HG02938 (cell line): ENCODE data around the gene OR5K4.
"Not testable (repeated sequence)": the region's sequence is repeated elsewhere in the genome, so short reads cannot be mapped to it uniquely, and the experiment has no call there.

Source experiments
- ATAC-seq: cut with Tn5 transposase; IDR thresholded peaks from one replicate; pipeline ENCODE4 v1.9.1; 2021; ENCODE audit warnings: mild to moderate bottlenecking, moderate library complexity; ENCODE audit not compliant: unreplicated experiment

OR5K4 gene

GRCh38 chr3:98371186-98371585 lies 17.5 kb downstream of the OR5K4 start:
- ATAC-seq: no peak

- ATAC-seq: no peak
Measured at GRCh38 chr3:98371853-98372252, 18.2 kb downstream of the OR5K4 start.

GRCh38 chr3:98372445-98372844 lies 18.8 kb downstream of the OR5K4 start:
- no peak for ATAC-seq

- ATAC-seq: no peak
Measured at GRCh38 chr3:98376631-98377030, 23.0 kb downstream of the OR5K4 start.

- no peak for ATAC-seq
Measured at GRCh38 chr3:98388147-98388546, 34.5 kb downstream of the OR5K4 start.

GRCh38 chr3:98390366-98390765 lies 36.7 kb downstream of the OR5K4 start, which contains the start of gene OR5K3:
TSS of gene OR5K3 (plus strand) at chr3:98390666. CDS start at chr3:98390666, 0 bp downstream.
- no peak for ATAC-seq

GRCh38 chr3:98395101-98395500 lies 41.4 kb downstream of the OR5K4 start:
- no peak for ATAC-seq

GRCh38 chr3:98396482-98396881 lies 42.8 kb downstream of the OR5K4 start:
- ATAC-seq: not testable (repeated sequence)

- no peak for ATAC-seq
Measured at GRCh38 chr3:98398513-98398912, 44.9 kb downstream of the OR5K4 start.

GRCh38 chr3:98402507-98402906 lies 48.9 kb downstream of the OR5K4 start:
- no peak for ATAC-seq

GRCh38 chr3:98404010-98404409 lies 50.4 kb downstream of the OR5K4 start:
- no peak for ATAC-seq
